Stimulated activated CD4-positive, alpha-beta T cell treated with anti-CD3 and anti-CD28 coated beads, Interleukin-12 subunit alpha, Interleukin-12 subunit beta, amount 100 ng/mL, for 24 hours (primary cell): ENCODE results near the gene ITPR3.
A peak's percentile ranks its signal among the peaks of the same experiment; 100 is the strongest.

Experiments
- DNase-seq, 2 experiments: peaks; one replicate each; pipeline ENCODE4 v3.0.0-alpha.2; 2020; ENCODE audit warnings: low read depth in 2 of 2

The ITPR3 gene

DNA sequence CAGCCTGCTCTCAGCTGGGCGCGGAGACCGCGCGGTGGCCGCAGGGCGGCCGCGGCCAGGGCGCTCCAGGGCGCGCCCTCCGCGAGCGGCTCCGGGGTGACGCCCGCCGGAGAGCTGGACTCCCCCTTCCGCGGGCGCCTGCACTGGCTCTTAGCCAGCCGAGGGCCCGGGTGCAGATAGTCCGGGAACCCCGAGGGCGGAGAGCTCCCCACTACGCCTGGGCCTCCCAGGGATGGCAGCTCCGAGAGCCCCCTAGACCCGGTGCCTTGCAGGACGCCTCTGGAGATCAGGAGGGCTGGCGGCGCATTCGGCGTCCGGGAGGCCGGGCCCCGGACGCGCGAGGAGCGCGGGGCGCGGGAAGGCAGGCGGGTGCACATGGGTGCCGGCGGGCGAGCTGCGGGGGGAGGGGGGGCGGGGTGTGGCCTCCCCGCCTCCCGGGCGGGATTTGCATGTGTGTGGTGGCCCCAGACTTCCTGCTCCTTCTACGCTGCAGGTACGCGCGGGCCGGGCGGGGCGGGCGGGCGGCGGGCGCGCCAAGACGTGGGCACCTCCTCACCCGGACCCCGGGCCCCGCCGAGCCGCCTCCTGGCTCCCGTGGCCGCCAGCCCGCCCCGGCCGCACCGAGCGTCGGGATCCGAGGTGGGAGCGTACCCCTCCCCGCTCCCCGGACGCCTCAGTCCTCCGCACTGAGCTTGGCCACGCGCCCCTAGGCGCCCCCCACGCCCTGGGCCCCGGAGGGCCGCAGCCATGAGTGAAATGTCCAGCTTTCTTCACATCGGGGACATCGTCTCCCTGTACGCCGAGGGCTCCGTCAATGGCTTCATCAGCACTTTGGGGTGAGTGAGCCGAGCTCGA lies at the start of gene ITPR3:
Gene ITPR3 (plus strand): TSS at position 467 of the 855 bp plus-strand sequence. CDS start 281 bp downstream, at position 748.
- peak; percentile 52 to 60 for DNase-seq

GRCh38 chr6:33571637-33572316 lies 49.3 kb upstream of the ITPR3 start:
- no peak for DNase-seq

- DNase-seq: no peak
These were observed 45.9 kb upstream of the ITPR3 start for GRCh38 chr6:33575211-33575610.

DNA sequence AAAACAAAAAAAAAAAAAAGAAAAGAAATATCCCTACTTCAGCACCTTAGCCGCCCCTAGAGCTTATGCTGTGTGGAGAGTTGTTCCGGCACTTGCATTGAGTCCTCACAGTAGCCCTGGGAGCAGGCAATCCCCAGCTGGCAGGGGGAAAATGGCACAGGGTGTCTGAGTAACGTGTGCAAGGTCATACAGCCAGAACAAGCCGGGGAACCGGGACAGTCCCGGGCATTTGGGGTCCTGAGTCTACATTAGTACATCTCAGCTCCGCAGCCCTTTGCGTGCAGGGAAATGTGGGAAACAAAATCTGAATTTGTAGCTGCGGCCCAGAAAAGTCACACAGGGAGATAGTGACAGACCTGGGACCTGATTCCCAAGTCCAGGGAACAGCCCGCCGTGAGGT lies 44.5 kb upstream of the ITPR3 start:
- no peak for DNase-seq

DNA sequence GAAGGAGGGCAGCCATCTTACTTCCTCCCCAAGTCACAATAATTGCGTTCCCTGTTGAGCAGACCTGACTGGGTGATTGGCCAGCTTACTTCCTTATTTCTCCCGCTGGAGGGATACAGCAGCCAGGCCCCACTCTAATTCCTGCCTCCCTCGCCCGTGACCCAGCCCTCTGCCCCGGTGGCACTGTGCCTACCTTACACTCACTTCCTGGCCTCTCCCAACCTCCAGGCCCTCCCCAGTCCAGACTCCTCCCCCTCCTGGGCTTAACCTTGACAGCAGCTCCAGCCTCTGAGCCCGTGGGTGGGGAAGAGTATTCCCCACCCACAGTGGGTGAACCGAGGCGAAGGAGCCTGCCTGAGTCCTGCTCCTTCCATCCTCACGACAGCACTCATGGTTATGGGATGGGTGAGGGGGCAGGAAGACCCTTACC lies 44.0 kb upstream of the ITPR3 start:
- DNase-seq: peak in 1 of 2 experiments; percentile 40

- no peak for DNase-seq
These were observed 43.4 kb upstream of the ITPR3 start for GRCh38 chr6:33577718-33578117.

- DNase-seq: no peak
These were observed 43.0 kb upstream of the ITPR3 start for GRCh38 chr6:33578164-33578563.

- DNase-seq: no peak
These were observed 42.5 kb upstream of the ITPR3 start for GRCh38 chr6:33578588-33579011.

- DNase-seq: peak; percentile 74 to 84
These were observed 41.1 kb upstream of the ITPR3 start, which contains the start of gene BAK1 for GRCh38 chr6:33579828-33580714. TSS of gene BAK1 (minus strand) at chr6:33580276. CDS start at chr6:33577604, 2,672 bp downstream.

- DNase-seq: no peak
These were observed 39.9 kb upstream of the ITPR3 start for GRCh38 chr6:33581186-33581585.

- DNase-seq: no peak
These were observed 37.4 kb upstream of the ITPR3 start for GRCh38 chr6:33583591-33584155.

GRCh38 chr6:33584700-33585402 lies 36.3 kb upstream of the ITPR3 start:
- no peak for DNase-seq

- peak; percentile 75 to 92 for DNase-seq
These were observed 35.6 kb upstream of the ITPR3 start for GRCh38 chr6:33585403-33586107.

GRCh38 chr6:33586108-33586640 lies 34.9 kb upstream of the ITPR3 start:
- no peak for DNase-seq

GRCh38 chr6:33587529-33587928 lies 33.6 kb upstream of the ITPR3 start:
- no peak for DNase-seq

GRCh38 chr6:33588894-33589293 lies 32.2 kb upstream of the ITPR3 start:
- DNase-seq: no peak

GRCh38 chr6:33589392-33589730 lies 31.8 kb upstream of the ITPR3 start:
- no peak for DNase-seq

- no peak for DNase-seq
These were observed 31.2 kb upstream of the ITPR3 start for GRCh38 chr6:33589731-33590530.

- no peak for DNase-seq
These were observed 30.5 kb upstream of the ITPR3 start for GRCh38 chr6:33590531-33591198.
